Activated CD8-positive, alpha-beta T cell treated with anti-CD3 and anti-CD28 coated beads for 36 hours (primary cell): ENCODE measurements around the gene KRT34. TPM values are rescaled to one million over a fixed set of nuclear protein-coding genes. Genes with fewer than 3 reads are reported as not detected.
"Not testable (repeated sequence)": the region's sequence is repeated elsewhere in the genome, so short reads cannot be mapped to it uniquely, and the experiment has no call there.

Experiments
- ATAC-seq: fragments of 200-7000 bp; cut with Tn5 transposase; one replicate; pipeline ENCODE4 v1.10.0; 2021; ENCODE audit warnings: mild to moderate bottlenecking, moderate library complexity
- CTCF ChIA-PET: fragments of 350-600 bp; sonication (Branson Sonifier 250); formaldehyde crosslinking; loops from one replicate; lab custom pipeline; 2021; ENCODE audit warnings: antibody characterized with exemption; lab: Charles Lee
- POLR2A ChIA-PET: fragments of 350-600 bp; sonication (Branson Sonifier 250); formaldehyde crosslinking; loops from one replicate; lab custom pipeline; 2021; ENCODE audit warnings: antibody characterized with exemption; lab: Charles Lee
- DNase-seq: peaks from one replicate; pipeline ENCODE4 v3.0.0-alpha.2; 2020
- H3K27ac Mint-ChIP-seq: one replicate; pipeline ENCODE4 v1.8.0; 2021; ENCODE audit warnings: mild to moderate bottlenecking, mixed read lengths
- H3K27me3 Mint-ChIP-seq: one replicate; pipeline ENCODE4 v1.8.0; 2021; ENCODE audit warnings: mixed read lengths
- H3K36me3 Mint-ChIP-seq: one replicate; pipeline ENCODE4 v1.8.0; 2021; ENCODE audit warnings: low read depth, mixed read lengths
- H3K4me1 Mint-ChIP-seq: one replicate; pipeline ENCODE4 v1.8.0; 2021; ENCODE audit warnings: low read depth, mixed read lengths
- H3K4me3 Mint-ChIP-seq: one replicate; pipeline ENCODE4 v1.8.0; 2021; ENCODE audit warnings: mild to moderate bottlenecking, moderate library complexity, mixed read lengths
- H3K9me3 Mint-ChIP-seq: one replicate; pipeline ENCODE4 v1.8.0; 2021; ENCODE audit warnings: mixed read lengths
- intact Hi-C: fragments of 100-400 bp; cut with micrococcal nuclease; formaldehyde crosslinking; loops from one replicate; pipeline ENCODE4 v1.10.0; 2022
- total RNA-seq, 2 experiments: library from RNA; stranded (reverse); gene quantifications; one replicate each; pipeline ENCODE4 v1.2.3, GENCODE V29; 2021
- TF ChIP-seq, protein P1 (sequence below): fragments of 200-600 bp; IDR thresholded peaks from one replicate; pipeline ENCODE4 v1.8.0; 2022; ENCODE audit warnings: antibody characterized with exemption, mild to moderate bottlenecking

KRT34 gene
- total RNA-seq, 2 experiments from 2014 or later = not detected

DNA sequence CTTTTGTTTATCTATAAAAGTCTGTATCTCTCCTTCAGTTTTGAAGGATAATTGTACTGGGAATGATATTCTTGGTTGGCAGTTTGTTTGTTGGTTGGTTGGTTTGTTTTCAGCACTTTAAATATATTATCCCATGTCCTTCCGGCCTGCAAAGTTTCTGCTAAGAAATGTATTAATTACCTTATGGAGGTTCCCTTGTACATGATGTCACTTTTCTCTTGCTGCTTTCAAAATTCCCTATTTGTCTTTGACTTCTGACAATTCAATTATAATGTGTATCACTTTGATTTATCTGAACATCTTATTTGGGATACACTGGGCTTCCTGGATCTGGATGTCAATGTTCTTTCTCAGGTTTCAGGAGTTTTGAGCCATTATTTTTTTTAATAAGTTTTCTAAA is 4.1 kb upstream of the KRT34 start:
- intact Hi-C loops = no loop called here
- TF ChIP-seq, protein P1, sequence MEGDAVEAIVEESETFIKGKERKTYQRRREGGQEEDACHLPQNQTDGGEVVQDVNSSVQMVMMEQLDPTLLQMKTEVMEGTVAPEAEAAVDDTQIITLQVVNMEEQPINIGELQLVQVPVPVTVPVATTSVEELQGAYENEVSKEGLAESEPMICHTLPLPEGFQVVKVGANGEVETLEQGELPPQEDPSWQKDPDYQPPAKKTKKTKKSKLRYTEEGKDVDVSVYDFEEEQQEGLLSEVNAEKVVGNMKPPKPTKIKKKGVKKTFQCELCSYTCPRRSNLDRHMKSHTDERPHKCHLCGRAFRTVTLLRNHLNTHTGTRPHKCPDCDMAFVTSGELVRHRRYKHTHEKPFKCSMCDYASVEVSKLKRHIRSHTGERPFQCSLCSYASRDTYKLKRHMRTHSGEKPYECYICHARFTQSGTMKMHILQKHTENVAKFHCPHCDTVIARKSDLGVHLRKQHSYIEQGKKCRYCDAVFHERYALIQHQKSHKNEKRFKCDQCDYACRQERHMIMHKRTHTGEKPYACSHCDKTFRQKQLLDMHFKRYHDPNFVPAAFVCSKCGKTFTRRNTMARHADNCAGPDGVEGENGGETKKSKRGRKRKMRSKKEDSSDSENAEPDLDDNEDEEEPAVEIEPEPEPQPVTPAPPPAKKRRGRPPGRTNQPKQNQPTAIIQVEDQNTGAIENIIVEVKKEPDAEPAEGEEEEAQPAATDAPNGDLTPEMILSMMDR = no peak
- Mint-ChIP-seq H3K27me3 (peaks cover 2% of the 10 kb centered on the region), H3K36me3 (no peaks in the 10 kb centered on the region), H3K4me3 (no peak overlapping the region), H3K27ac (no peak overlapping the region), H3K4me1 (no peaks in the 10 kb centered on the region), H3K9me3 (peaks cover 9% of the 10 kb centered on the region)
- ChIA-PET POLR2A (no interaction called here), CTCF (no interaction called here)
- no peak for DNase-seq
- no peak for ATAC-seq

DNA sequence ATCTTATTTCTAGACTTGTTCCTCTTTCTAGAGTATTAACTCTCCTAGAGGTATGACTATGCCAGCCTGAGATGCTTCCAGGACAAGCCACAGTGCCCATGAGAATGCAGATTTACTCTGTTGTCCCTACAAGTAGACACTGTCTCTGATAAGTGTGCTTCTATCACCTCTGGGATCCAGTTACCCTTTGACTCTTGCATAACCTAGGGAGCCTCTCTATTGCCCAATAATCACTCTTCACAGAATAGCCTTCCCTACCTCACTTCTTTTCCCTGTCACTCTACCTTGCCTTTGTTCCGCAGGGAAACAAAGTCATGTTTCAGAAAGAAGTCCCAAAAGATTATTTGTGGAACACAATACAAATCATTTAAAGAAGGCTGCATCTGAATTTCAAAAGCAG is 1.6 kb upstream of the KRT34 start:
- Mint-ChIP-seq H3K36me3 (no peaks in the 10 kb centered on the region), H3K4me1 (no peaks in the 10 kb centered on the region), H3K27me3 (no peaks in the 10 kb centered on the region), H3K9me3 (peaks cover 9% of the 10 kb centered on the region), H3K27ac (no peak overlapping the region), H3K4me3 (no peak overlapping the region)
- TF ChIP-seq, protein P1 = no peak
- ChIA-PET POLR2A (no interaction called here), CTCF (no interaction called here)
- DNase-seq (no peak), ATAC-seq (no peak)
- intact Hi-C loops = no loop called here

DNA sequence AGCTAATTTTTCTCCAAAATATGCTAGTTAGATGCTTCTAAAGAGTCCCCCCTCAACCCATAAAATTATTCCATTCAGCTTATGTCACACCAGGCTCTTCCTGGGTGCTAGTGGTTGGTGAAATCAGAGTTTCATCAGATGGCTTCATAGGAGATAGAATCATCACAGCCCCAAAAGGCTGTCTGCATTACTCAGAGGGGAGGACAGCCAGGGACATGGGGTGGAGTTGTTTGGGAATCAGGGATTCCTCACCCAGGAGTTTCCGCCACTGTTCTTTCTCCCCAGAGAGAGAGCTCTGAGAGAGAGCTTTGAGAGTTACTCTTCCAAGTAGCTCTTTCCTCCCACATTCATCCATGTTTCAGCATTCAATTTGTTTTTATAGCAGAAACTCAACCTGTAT is 288 bp upstream of the KRT34 start:
- Mint-ChIP-seq H3K4me1 (peaks cover 6% of the 10 kb centered on the region), H3K4me3 (no peak overlapping the region), H3K9me3 (peaks cover 6% of the 10 kb centered on the region), H3K27me3 (no peaks in the 10 kb centered on the region), H3K36me3 (no peaks in the 10 kb centered on the region), H3K27ac (no peak overlapping the region)
- ATAC-seq (no peak), DNase-seq (no peak)
- TF ChIP-seq, protein P1 = no peak
- ChIA-PET CTCF (interaction anchor here (0.9 kb wide), 1 partner anchor 28 kb away, joined by 3 read pairs; no protein-coding TSS in a partner anchor), POLR2A (no interaction called here)
- intact Hi-C loops = no loop called here

DNA sequence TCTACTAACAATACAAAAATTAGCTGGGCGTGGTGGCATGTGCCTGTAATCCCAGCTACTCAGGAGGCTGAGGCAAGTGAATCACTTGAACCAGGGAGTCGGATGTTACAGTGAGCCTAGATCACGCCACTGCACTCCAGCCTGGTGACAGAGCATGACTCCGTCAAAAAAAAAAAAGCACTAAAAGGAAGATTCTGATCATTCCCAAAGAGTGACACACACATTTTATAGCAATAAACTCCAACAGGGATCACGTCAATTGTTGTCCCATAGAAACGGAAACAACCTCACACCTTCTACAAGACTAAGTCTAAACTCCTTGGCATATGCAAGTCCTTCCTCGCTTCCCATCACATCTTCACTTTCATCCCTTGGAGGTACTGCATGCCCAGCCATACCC is 2.0 kb downstream of the KRT34 start:
- H3K4me3 Mint-ChIP-seq, H3K9me3 Mint-ChIP-seq, POLR2A ChIA-PET: not testable (repeated sequence)

DNA sequence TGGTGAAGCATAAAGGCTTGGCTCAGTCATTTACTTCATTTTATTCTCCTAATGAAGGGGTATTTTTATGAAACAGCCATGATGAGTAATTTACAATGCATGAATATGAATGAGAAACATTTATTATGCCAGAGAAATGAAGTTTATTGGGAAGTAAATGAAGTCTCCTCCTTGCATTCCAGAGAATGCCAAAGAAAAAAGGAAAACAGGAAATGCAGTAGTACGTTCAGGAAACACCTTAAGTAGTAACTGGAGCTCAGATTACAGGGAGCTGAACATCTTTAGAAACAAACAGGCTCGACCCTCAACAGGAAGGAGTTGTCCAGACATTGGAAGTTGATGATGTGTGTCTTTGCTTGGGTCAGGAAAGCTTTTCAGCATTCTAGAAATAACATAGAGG is 4.6 kb downstream of the KRT34 start:
- TF ChIP-seq, protein P1 = no peak
- peaks cover 3% of the 10 kb centered on the region for H3K9me3 Mint-ChIP-seq
- POLR2A ChIA-PET = no interaction called here
- DNase-seq (no peak), ATAC-seq (no peak)
- no peak overlapping the region for H3K27ac Mint-ChIP-seq
- CTCF ChIA-PET = no interaction called here
- no peak overlapping the region for H3K4me3 Mint-ChIP-seq
- intact Hi-C loops = no loop called here
- H3K27me3 Mint-ChIP-seq = no peaks in the 10 kb centered on the region
- H3K36me3 Mint-ChIP-seq = no peaks in the 10 kb centered on the region
- peaks cover 6% of the 10 kb centered on the region for H3K4me1 Mint-ChIP-seq

More for the DNA sequence above, 2.0 kb downstream of the KRT34 start:
- intact Hi-C loops, H3K27me3 Mint-ChIP-seq, DNase-seq, H3K4me1 Mint-ChIP-seq, ATAC-seq, H3K36me3 Mint-ChIP-seq, H3K27ac Mint-ChIP-seq, CTCF ChIA-PET: not testable (repeated sequence)

GRCh38 chr17:41369713-41370112 is 12.4 kb downstream of the KRT34 start, which contains the start of gene KRT33B:
Gene KRT33B (minus strand): TSS chr17:41369813. CDS start chr17:41369750, 63 bp downstream.
- no peak for DNase-seq
- no peaks in the 10 kb centered on the region for H3K27me3 Mint-ChIP-seq
- TF ChIP-seq, protein P1 = no peak
- H3K9me3 Mint-ChIP-seq = peaks cover 3% of the 10 kb centered on the region
- no peaks in the 10 kb centered on the region for H3K36me3 Mint-ChIP-seq
- ChIA-PET CTCF (interaction anchor here (0.5 kb wide), 1 partner anchor 42 kb away, joined by 3 read pairs; no protein-coding TSS in a partner anchor), POLR2A (no interaction called here)
- H3K4me1 Mint-ChIP-seq = peaks cover 2% of the 10 kb centered on the region
- ATAC-seq = no peak
- no peak within 1 kb of the TSS for H3K4me3 Mint-ChIP-seq
- intact Hi-C loops = no loop called here
- H3K27ac Mint-ChIP-seq = no peak within 1 kb of the TSS
